ENCODE data around the gene KSR2.

KSR2 gene

DNA sequence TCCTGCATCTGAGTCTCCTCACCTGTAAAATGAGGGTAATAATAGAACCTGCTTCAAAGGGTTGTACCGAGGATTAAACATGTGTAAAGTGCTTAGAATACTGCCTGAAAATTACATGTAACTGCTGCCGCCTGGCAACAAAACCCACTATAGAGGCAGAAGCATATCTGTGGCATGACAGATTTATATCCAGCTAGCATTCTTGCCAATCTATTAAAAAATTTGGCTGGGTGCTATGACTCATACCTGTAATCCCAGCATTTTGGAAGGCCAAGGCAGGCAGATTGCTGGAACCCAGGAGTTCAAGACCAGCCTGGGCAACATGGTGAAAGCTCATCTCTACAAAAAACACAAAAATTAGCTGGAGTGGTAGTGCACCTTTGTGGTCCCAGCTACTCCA is 16.4 kb upstream of the KSR2 start:
- DNase-seq (ENCODE audit: low spot score), result no peak
- no peak overlapping the region for H3K4me3 ChIP-seq
- no peak overlapping the region for H3K27ac ChIP-seq
- TF ChIP-seq, protein P1, sequence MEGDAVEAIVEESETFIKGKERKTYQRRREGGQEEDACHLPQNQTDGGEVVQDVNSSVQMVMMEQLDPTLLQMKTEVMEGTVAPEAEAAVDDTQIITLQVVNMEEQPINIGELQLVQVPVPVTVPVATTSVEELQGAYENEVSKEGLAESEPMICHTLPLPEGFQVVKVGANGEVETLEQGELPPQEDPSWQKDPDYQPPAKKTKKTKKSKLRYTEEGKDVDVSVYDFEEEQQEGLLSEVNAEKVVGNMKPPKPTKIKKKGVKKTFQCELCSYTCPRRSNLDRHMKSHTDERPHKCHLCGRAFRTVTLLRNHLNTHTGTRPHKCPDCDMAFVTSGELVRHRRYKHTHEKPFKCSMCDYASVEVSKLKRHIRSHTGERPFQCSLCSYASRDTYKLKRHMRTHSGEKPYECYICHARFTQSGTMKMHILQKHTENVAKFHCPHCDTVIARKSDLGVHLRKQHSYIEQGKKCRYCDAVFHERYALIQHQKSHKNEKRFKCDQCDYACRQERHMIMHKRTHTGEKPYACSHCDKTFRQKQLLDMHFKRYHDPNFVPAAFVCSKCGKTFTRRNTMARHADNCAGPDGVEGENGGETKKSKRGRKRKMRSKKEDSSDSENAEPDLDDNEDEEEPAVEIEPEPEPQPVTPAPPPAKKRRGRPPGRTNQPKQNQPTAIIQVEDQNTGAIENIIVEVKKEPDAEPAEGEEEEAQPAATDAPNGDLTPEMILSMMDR (IDR thresholded peaks at IDR 0.05), result no peak

GRCh38 chr12:117981267-117981666 is 12.5 kb upstream of the KSR2 start:
- Histone ChIP-seq H3K4me3 (no peak overlapping the region), H3K27ac (no peak overlapping the region)
- TF ChIP-seq, protein P1 (IDR thresholded peaks at IDR 0.05), result no peak
- no peak for DNase-seq (ENCODE audit: low spot score)

DNA sequence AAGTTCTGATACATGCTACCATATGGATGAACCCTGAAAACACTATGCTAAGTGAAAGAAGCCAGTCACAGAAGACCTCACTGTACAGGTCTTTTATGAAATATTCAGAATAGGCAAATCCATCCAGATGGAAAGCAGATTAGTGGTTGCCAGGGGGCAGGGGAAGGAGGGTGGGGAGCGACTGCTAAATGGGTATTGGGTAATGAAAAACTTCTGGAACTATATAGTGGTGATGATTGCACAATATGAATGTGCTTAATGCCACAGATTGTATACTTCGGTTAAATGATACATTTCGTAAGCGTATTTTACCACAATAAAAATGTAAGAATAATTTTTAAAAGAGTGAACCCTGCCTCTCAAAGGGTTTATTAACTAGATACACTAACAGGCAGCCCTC is 11.8 kb upstream of the KSR2 start:
- no peak overlapping the region for H3K27ac ChIP-seq
- TF ChIP-seq, protein P1 (IDR thresholded peaks at IDR 0.05), result no peak
- H3K4me3 ChIP-seq, result no peak overlapping the region
- no peak for DNase-seq (ENCODE audit: low spot score)

DNA sequence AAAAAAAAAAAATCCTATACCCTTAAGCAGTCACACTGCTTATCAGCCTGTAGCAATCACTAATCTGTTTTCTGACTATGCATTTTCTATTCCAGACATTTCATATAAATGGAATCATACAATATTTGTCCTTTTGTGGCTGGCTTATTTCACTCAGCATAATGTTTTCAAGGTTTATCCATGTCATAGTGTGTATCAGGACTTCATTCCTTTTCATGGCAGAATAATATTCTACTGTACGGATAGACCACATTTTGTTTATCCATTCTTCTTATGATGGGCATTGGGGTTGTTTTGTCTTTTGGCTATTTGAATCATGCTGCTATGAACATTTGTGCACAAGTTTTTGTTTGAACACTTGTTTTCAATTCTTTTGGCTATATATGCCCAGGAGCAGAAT is 8.6 kb upstream of the KSR2 start:
- Histone ChIP-seq H3K27ac (no peak overlapping the region), H3K4me3 (no peak overlapping the region)
- DNase-seq (ENCODE audit: low spot score), result no peak
- TF ChIP-seq, protein P1 (IDR thresholded peaks at IDR 0.05), result no peak

DNA sequence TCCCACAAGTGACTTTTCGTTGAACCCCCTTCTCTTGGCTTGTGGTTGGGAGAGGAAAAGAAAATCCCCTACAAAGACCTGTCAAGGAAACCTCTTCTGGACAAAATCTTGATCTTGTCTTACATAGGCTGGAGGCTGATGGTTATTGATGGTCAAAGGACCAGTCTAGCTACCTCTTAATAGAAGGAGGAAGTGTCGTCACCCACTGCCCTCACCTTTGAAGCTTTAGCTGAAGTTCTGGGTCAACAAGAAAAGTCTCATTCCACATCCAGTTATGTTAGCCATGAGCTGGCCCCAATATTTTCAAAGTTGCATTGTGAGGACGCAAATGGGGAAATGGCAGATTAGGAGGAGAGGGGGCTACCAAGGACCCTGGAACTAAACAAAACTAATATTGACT is 6.2 kb upstream of the KSR2 start:
- Histone ChIP-seq H3K27ac (no peak overlapping the region), H3K4me3 (no peak overlapping the region)
- TF ChIP-seq, protein P1 (IDR thresholded peaks at IDR 0.05), result no peak
- DNase-seq (ENCODE audit: low spot score), result no peak

DNA sequence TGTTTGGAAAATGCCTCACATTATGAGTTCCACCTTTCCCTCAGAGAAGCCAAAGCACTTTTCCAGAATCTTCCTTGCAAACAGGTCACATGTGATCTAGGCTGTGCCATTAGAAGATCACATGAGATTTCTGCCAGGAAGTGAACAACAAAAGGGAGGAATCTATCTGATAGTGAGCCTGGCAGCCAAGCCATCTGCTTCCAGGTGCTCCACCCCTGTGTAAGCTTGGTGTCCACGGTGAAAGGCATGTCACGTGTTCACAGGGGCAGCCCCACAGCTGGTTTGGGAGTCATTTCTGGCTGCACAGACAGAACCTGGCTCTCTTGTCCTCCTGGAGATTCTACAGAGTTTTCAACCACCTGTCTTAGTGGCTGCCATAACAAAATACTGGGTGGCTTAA is 3.5 kb upstream of the KSR2 start:
- DNase-seq (ENCODE audit: low spot score), result no peak
- Histone ChIP-seq H3K4me3 (no peak overlapping the region), H3K27ac (no peak overlapping the region)
- TF ChIP-seq, protein P1 (IDR thresholded peaks at IDR 0.05), result no peak

DNA sequence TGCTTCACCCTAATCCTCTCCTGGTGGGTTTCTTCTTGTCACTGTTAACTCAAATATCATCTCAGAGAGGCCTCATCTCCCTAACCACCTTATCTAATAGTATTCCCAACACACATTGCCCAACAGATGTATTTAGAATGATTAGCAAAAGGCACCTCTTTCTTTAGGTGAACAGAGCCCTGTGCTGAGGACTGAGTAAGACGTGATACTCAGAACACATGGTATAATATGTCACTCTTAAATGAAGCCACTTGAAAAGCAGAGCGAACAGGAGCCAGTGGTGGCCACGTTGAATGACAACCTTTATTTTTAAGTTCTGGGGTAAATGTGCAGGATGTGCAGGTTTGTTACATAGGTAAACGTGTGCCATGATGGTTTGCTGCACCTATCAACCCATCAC is 1.5 kb upstream of the KSR2 start:
- TF ChIP-seq, protein P1 (IDR thresholded peaks at IDR 0.05), result no peak
- no peak overlapping the region for H3K4me3 ChIP-seq
- DNase-seq (ENCODE audit: low spot score), result no peak
- no peak overlapping the region for H3K27ac ChIP-seq
